ENCODE data around the gene TENM3. TPM values are rescaled to one million over a fixed set of nuclear protein-coding genes. Genes with fewer than 3 reads are reported as not detected.

The TENM3 gene
- polyA plus RNA-seq, 1 of the 3 experiments (the other 2 are of a cell fraction) = 10.4 TPM

DNA sequence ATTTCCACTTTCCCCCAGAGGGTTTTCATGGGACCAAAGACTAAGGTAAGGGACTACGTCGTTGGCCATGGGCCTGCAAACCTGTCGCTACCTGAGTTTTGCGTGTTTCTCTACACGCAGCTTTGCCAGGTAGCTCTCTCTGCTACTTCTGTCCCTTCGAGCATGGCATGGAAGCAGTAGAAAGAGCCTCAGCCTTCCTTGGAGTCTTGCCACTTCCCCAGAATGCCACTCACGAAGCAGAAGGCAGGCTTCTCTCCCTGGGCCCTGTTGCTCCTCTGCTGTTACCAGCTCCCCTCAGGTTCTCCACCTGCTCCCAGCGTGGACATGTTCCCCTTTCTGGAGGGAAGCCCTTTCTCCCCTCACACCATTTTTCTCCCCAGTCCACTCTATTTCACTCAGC is 381.1 kb downstream of the TENM3 start:
- Histone ChIP-seq H3K27ac (ENCODE audit: low read depth in 2 of 2, low read length in 1 of 2) (no peak overlapping the region), H3K4me2 (no peak overlapping the region), H3K79me2 (ENCODE audit: insufficient read depth) (no peaks in the 10 kb centered on the region), H3K9me3 (no peaks in the 10 kb centered on the region), H3K9me2 (no peaks in the 10 kb centered on the region), H3K27me3 (ENCODE audit: insufficient read depth) (no peaks in the 10 kb centered on the region), H3K36me3 (replicated peaks in 1 of 2; ENCODE audit: control insufficient read depth in 1 of 2, insufficient read depth in 2 of 2, low read length in 1 of 2) (peaks cover 4 to 7% of the 10 kb centered on the region in 2 experiments), H3K4me1 (ENCODE audit: control insufficient read depth in 1 of 2, insufficient read depth in 2 of 2, low read depth in 1 of 2, low read length in 1 of 2) (no peaks in the 10 kb centered on the region), H3K9ac (no peak overlapping the region), H3K4me3 (ENCODE audit: low read depth in 2 of 2, low read length in 1 of 2) (no peak overlapping the region), H2AFZ (ENCODE audit: low read depth) (no peak overlapping the region), H4K20me1 (ENCODE audit: insufficient read depth) (no peaks in the 10 kb centered on the region), H3F3A (replicated peaks; ENCODE audit: insufficient read depth) (no peaks in the 10 kb centered on the region)
- WGBS (ENCODE audit: low lambda C conversion rate) = 90% methylated on average over 8 of the region's 8 CpGs
- no peak for DNase-seq
- POLR2A ChIA-PET = no interaction called here
- CTCF ChIA-PET = interaction anchor here (1.1 kb wide), 1 partner anchor 14 kb away, joined by 4 read pairs; no protein-coding TSS in a partner anchor
- TF ChIP-seq SIN3A (IDR thresholded peaks at IDR 0.05; ENCODE audit: borderline replicate concordance, low read depth, low read length) (no peak), ELF1 (IDR thresholded peaks at IDR 0.05) (no peak), CHD2 (IDR thresholded peaks at IDR 0.05; ENCODE audit: low read length, partially characterized antibody) (no peak), MXI1 (IDR thresholded peaks at IDR 0.05; ENCODE audit: low read depth, low read length) (no peak), EZH2phosphoT487 (IDR thresholded peaks at IDR 0.05; ENCODE audit: borderline replicate concordance, low read depth) (no peak), RFX5 (IDR thresholded peaks at IDR 0.05; ENCODE audit: low read length) (no peak), GABPA (IDR thresholded peaks at IDR 0.05; ENCODE audit: low read depth) (no peak), TCF12 (IDR thresholded peaks at IDR 0.05) (no peak), YY1 (IDR thresholded peaks at IDR 0.05; ENCODE audit: low read depth) (no peak)
- TF ChIP-seq, protein P1, sequence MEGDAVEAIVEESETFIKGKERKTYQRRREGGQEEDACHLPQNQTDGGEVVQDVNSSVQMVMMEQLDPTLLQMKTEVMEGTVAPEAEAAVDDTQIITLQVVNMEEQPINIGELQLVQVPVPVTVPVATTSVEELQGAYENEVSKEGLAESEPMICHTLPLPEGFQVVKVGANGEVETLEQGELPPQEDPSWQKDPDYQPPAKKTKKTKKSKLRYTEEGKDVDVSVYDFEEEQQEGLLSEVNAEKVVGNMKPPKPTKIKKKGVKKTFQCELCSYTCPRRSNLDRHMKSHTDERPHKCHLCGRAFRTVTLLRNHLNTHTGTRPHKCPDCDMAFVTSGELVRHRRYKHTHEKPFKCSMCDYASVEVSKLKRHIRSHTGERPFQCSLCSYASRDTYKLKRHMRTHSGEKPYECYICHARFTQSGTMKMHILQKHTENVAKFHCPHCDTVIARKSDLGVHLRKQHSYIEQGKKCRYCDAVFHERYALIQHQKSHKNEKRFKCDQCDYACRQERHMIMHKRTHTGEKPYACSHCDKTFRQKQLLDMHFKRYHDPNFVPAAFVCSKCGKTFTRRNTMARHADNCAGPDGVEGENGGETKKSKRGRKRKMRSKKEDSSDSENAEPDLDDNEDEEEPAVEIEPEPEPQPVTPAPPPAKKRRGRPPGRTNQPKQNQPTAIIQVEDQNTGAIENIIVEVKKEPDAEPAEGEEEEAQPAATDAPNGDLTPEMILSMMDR (IDR thresholded peaks at IDR 0.05) = no peak

DNA sequence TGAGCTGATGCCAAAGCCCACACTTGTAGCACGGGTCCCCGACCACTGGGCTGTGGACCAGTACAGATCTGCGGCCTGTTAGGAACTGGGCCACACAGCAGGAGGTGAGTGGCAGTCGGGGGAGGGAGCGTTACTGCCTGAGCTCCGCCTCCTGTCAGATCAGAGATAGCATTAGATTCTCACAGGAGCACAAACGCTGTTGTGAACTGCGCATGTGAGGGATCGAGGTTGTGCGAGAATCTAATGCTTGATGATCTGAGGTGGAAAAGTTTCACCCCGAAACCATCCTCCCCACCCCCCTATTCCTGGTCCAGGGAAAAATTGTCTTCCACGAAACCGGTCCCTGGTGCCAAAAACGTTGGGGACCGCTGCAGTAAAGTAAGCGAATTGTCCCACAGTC is 382.0 kb downstream of the TENM3 start:
- H4K20me1 ChIP-seq (ENCODE audit: insufficient read depth) = no peaks in the 10 kb centered on the region
- peaks cover 4 to 11% of the 10 kb centered on the region in 2 experiments for H3K36me3 ChIP-seq (replicated peaks in 1 of 2; ENCODE audit: control insufficient read depth in 1 of 2, insufficient read depth in 2 of 2, low read length in 1 of 2)
- DNase-seq = no peak
- H3K79me2 ChIP-seq (ENCODE audit: insufficient read depth) = no peaks in the 10 kb centered on the region
- no peaks in the 10 kb centered on the region for H3K9me2 ChIP-seq
- H3K27ac ChIP-seq (ENCODE audit: low read depth in 2 of 2, low read length in 1 of 2) = no peak overlapping the region
- H3K9me3 ChIP-seq = no peaks in the 10 kb centered on the region
- TF ChIP-seq MEF2A (IDR thresholded peaks at IDR 0.05; ENCODE audit: borderline replicate concordance, low read depth) (no peak), FOSL2 (IDR thresholded peaks at IDR 0.05; ENCODE audit: borderline replicate concordance, low read depth) (no peak), RXRA (IDR thresholded peaks at IDR 0.05; ENCODE audit: borderline replicate concordance, low read depth) (no peak), POLR2AphosphoS5 (IDR thresholded peaks at IDR 0.05; ENCODE audit: low read depth, low read length) (no peak), NFIC (IDR thresholded peaks at IDR 0.05; ENCODE audit: borderline replicate concordance) (no peak)
- TF ChIP-seq, protein P2, sequence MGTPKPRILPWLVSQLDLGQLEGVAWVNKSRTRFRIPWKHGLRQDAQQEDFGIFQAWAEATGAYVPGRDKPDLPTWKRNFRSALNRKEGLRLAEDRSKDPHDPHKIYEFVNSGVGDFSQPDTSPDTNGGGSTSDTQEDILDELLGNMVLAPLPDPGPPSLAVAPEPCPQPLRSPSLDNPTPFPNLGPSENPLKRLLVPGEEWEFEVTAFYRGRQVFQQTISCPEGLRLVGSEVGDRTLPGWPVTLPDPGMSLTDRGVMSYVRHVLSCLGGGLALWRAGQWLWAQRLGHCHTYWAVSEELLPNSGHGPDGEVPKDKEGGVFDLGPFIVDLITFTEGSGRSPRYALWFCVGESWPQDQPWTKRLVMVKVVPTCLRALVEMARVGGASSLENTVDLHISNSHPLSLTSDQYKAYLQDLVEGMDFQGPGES (IDR thresholded peaks at IDR 0.05; ENCODE audit: low read depth, low read length) = no peak
- TF ChIP-seq, protein P3, sequence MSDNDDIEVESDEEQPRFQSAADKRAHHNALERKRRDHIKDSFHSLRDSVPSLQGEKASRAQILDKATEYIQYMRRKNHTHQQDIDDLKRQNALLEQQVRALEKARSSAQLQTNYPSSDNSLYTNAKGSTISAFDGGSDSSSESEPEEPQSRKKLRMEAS (IDR thresholded peaks at IDR 0.05; ENCODE audit: low read depth) = no peak
- TF ChIP-seq, protein P4, sequence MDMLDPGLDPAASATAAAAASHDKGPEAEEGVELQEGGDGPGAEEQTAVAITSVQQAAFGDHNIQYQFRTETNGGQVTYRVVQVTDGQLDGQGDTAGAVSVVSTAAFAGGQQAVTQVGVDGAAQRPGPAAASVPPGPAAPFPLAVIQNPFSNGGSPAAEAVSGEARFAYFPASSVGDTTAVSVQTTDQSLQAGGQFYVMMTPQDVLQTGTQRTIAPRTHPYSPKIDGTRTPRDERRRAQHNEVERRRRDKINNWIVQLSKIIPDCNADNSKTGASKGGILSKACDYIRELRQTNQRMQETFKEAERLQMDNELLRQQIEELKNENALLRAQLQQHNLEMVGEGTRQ (IDR thresholded peaks at IDR 0.05; ENCODE audit: borderline replicate concordance, low read depth, low read length) = no peak
- TF ChIP-seq, protein P1 (IDR thresholded peaks at IDR 0.05) = no peak
- no peak overlapping the region for H2AFZ ChIP-seq (ENCODE audit: low read depth)
- H3K9ac ChIP-seq = no peak overlapping the region
- H3K4me2 ChIP-seq = no peak overlapping the region
- H3K27me3 ChIP-seq (ENCODE audit: insufficient read depth) = no peaks in the 10 kb centered on the region
- WGBS (ENCODE audit: low lambda C conversion rate) = 96% methylated on average over 12 of the region's 16 CpGs
- POLR2A ChIA-PET = no interaction called here
- no peaks in the 10 kb centered on the region for H3F3A ChIP-seq (replicated peaks; ENCODE audit: insufficient read depth)
- CTCF ChIA-PET = interaction anchor here (1.1 kb wide), 1 partner anchor 13 kb away, joined by 4 read pairs; no protein-coding TSS in a partner anchor
- H3K4me3 ChIP-seq (ENCODE audit: low read depth in 2 of 2, low read length in 1 of 2) = no peak overlapping the region
- H3K4me1 ChIP-seq (ENCODE audit: control insufficient read depth in 1 of 2, insufficient read depth in 2 of 2, low read depth in 1 of 2, low read length in 1 of 2) = no peaks in the 10 kb centered on the region; a peak in 1 of 4 replicates
